PC-9 (cell line): ENCODE results near the gene USHBP1. TPM values are rescaled to one million over a fixed set of nuclear protein-coding genes. Genes with fewer than 3 reads are reported as not detected.

ENCODE experiments used
- BruUV-seq: library from RNA; stranded (reverse); fragments of 400-500 nt; replicated peaks from 2 replicates; lab custom pipeline; 2021; lab: Mats Ljungman, UMichigan
- CTCF ChIA-PET: fragments of 300-600 bp; sonication (Branson Sonifier 250); formaldehyde crosslinking; loops from one replicate; lab custom pipeline; 2022; ENCODE audit warnings: antibody characterized with exemption; lab: Charles Lee
- POLR2A ChIA-PET: fragments of 300-600 bp; sonication (Branson Sonifier 250); formaldehyde crosslinking; loops from one replicate; lab custom pipeline; 2022; ENCODE audit warnings: antibody characterized with exemption; ENCODE audit not compliant: unreplicated experiment; lab: Charles Lee
- DNase-seq, 2 experiments: peaks; one replicate each; pipeline versions ENCODE4 v3.0.0 to v3.0.0-alpha.2; 2015 to 2022; ENCODE audit warnings: mixed read lengths in 1 of 2
- H2AFZ ChIP-seq: fragments of 200-600 bp; sonication (generic); 2 replicates; pipeline ENCODE4 v1.8.1; 2017; ENCODE audit warnings: antibody characterized with exemption
- H3F3A ChIP-seq: fragments of 200-600 bp; sonication (generic); 2 replicates; pipeline ENCODE4 v1.8.1; 2017; ENCODE audit warnings: antibody characterized with exemption, mild to moderate bottlenecking, low read depth; ENCODE audit not compliant: insufficient read depth
- H3K27ac ChIP-seq: fragments of 200-600 bp; sonication (generic); 2 replicates; pipeline ENCODE4 v1.6.1; 2016; ENCODE audit warnings: mixed run types
- H3K27me3 ChIP-seq: fragments of 200-600 bp; sonication (generic); 2 replicates; pipeline ENCODE4 v1.6.1; 2016; ENCODE audit warnings: low read depth, mixed run types; ENCODE audit not compliant: insufficient read depth
- H3K36me3 ChIP-seq: fragments of 200-600 bp; sonication (generic); 2 replicates; pipeline ENCODE4 v1.6.1; 2016; ENCODE audit warnings: low read depth, mixed run types
- H3K4me1 ChIP-seq: fragments of 200-600 bp; sonication (generic); replicated peaks from 2 replicates; pipeline ENCODE4 v1.6.1; 2016; ENCODE audit warnings: mixed run types; ENCODE audit not compliant: insufficient read depth
- H3K4me2 ChIP-seq: fragments of 200-600 bp; sonication (generic); 2 replicates; pipeline ENCODE4 v1.6.1; 2017; ENCODE audit warnings: mixed run types
- H3K4me3 ChIP-seq: fragments of 200-600 bp; sonication (generic); 2 replicates; pipeline ENCODE4 v1.6.1; 2016; ENCODE audit warnings: mixed run types
- H3K79me2 ChIP-seq: fragments of 200-600 bp; sonication (generic); 2 replicates; pipeline ENCODE4 v1.6.1; 2017; ENCODE audit warnings: low read depth, mixed run types
- H3K9me2 ChIP-seq: fragments of 200-600 bp; sonication (generic); 2 replicates; pipeline ENCODE4 v1.8.1; 2017; ENCODE audit warnings: mild to moderate bottlenecking; ENCODE audit not compliant: insufficient read depth
- H3K9me3 ChIP-seq: fragments of 200-600 bp; sonication (generic); 2 replicates; pipeline ENCODE4 v1.8.1; 2016; ENCODE audit warnings: low read depth; ENCODE audit not compliant: insufficient read depth
- H4K20me1 ChIP-seq: fragments of 200-600 bp; sonication (generic); 2 replicates; pipeline ENCODE4 v1.8.1; 2017; ENCODE audit not compliant: insufficient read depth
- CTCF ChIP-seq: fragments of 200-600 bp; sonication (generic); conservative IDR thresholded peaks from 2 replicates; pipeline ENCODE4 v1.6.1; 2017; ENCODE audit warnings: mixed run types, antibody characterized with exemption, mild to moderate bottlenecking, moderate library complexity
- EZH2 ChIP-seq: fragments of 200-600 bp; sonication (generic); IDR thresholded peaks from 2 replicates; pipeline ENCODE4 v1.8.0; 2017; ENCODE audit warnings: antibody characterized with exemption, low read depth
- intact Hi-C: fragments of 100-400 bp; cut with micrococcal nuclease; formaldehyde crosslinking; loops from one replicate; pipeline ENCODE4 v1.10.0; 2022; ENCODE audit not compliant: unreplicated experiment
- total RNA-seq: library from RNA; stranded (reverse); gene quantifications from 2 replicates; pipeline ENCODE4 v1.2.3, GENCODE V29; 2021

The USHBP1 gene
- total RNA-seq, 1 experiment from 2014 or later = not detected

- H3K4me2 ChIP-seq = peak overlapping the region; percentile 90
These were observed 39.4 kb upstream of the USHBP1 start for GRCh38 chr19:17303940-17304267.

GRCh38 chr19:17303167-17303939 lies 38.8 kb upstream of the USHBP1 start, which contains the start of gene ABHD8:
Gene ABHD8 (minus strand): TSS chr19:17303425. CDS start chr19:17301616, 1,809 bp downstream.
- CTCF ChIA-PET = interaction anchor here (0.6 kb wide), 1 partner anchor 556 kb away, joined by 6 read pairs; no protein-coding TSS in a partner anchor
- Histone ChIP-seq H3K79me2 (peaks cover 49% of the 10 kb centered on the region), H2AFZ (peak within 1 kb of the TSS; percentile 73), H4K20me1 (no peaks in the 10 kb centered on the region), H3K27ac (no peak within 1 kb of the TSS), H3F3A (peaks cover 33% of the 10 kb centered on the region), H3K4me1 (peaks cover 39% of the 10 kb centered on the region), H3K36me3 (no peaks in the 10 kb centered on the region), H3K27me3 (no peaks in the 10 kb centered on the region), H3K4me3 (peak within 1 kb of the TSS; percentile 67), H3K9me2 (no peaks in the 10 kb centered on the region), H3K4me2 (peak within 1 kb of the TSS; percentile 90), H3K9me3 (no peaks in the 10 kb centered on the region)
- intact Hi-C loops = loop anchor here (10.0 kb wide), 1 partner anchor 589 kb away; the partner anchor contains the start of gene NWD1
- peak; percentile 92 to 98 for DNase-seq
- POLR2A ChIA-PET = no interaction called here
- TF ChIP-seq CTCF (peak; percentile 70), EZH2 (no peak)
- BruUV-seq = no TSS peak

More at GRCh38 chr19:17303940-17304267, 39.4 kb upstream of the USHBP1 start:
- H3F3A ChIP-seq = peaks cover 28% of the 10 kb centered on the region
- H3K79me2 ChIP-seq = peaks cover 47% of the 10 kb centered on the region
- no peak for DNase-seq
- ChIA-PET CTCF (no interaction called here), POLR2A (no interaction called here)
- BruUV-seq = no TSS peak
- H4K20me1 ChIP-seq = no peaks in the 10 kb centered on the region
- H3K4me3 ChIP-seq = peak overlapping the region; percentile 67; the same call in 1 of the 2 replicates
- no peaks in the 10 kb centered on the region for H3K9me2 ChIP-seq
- H3K9me3 ChIP-seq = no peaks in the 10 kb centered on the region
- intact Hi-C loops = loop anchor here (2.0 to 10.0 kb wide), 2 partner anchors 83 to 589 kb away; partner anchors contain the start of gene NWD1
- no peak overlapping the region; the same call in 1 of the 2 replicates for H2AFZ ChIP-seq
- no peaks in the 10 kb centered on the region for H3K36me3 ChIP-seq
- H3K27me3 ChIP-seq = no peaks in the 10 kb centered on the region
- no peak overlapping the region for H3K27ac ChIP-seq
- no peak for TF ChIP-seq EZH2
- TF ChIP-seq CTCF = no peak
- H3K4me1 ChIP-seq = peaks cover 39% of the 10 kb centered on the region

- Histone ChIP-seq H4K20me1 (no peaks in the 10 kb centered on the region), H3K79me2 (peaks cover 50% of the 10 kb centered on the region), H3K27me3 (no peaks in the 10 kb centered on the region), H3K4me1 (peaks cover 40% of the 10 kb centered on the region), H3K4me2 (peak overlapping the region; percentile 90), H3K9me3 (no peaks in the 10 kb centered on the region), H3K36me3 (no peaks in the 10 kb centered on the region; the same call in 1 of the 2 replicates), H3F3A (peaks cover 35% of the 10 kb centered on the region), H3K9me2 (no peaks in the 10 kb centered on the region), H3K4me3 (peak overlapping the region; percentile 67), H2AFZ (peak overlapping the region; percentile 71), H3K27ac (no peak overlapping the region)
- DNase-seq = peak in 1 of 2 experiments; percentile 72
- TF ChIP-seq CTCF (no peak), EZH2 (no peak)
- CTCF ChIA-PET = interaction anchor here (0.5 to 0.6 kb wide), 2 partner anchors 382 to 557 kb away, joined by 3 to 6 read pairs; no protein-coding TSS in a partner anchor
- POLR2A ChIA-PET = interaction anchor here (0.6 kb wide), 1 partner anchor 630 kb away, joined by 3 read pairs; the partner anchor contains the start of gene CCDC124
- intact Hi-C loops = loop anchor here (10.0 kb wide), 1 partner anchor 588 kb away; the partner anchor contains the start of gene NWD1
- BruUV-seq = TSS peak; percentile 32
These were observed 38.0 kb upstream of the USHBP1 start for GRCh38 chr19:17302391-17303166.
